Mesendoderm (in vitro differentiated cells): ENCODE results near the gene CCDC201.

Experiments used
- DNase-seq: peaks from one replicate; pipeline ENCODE4 v3.0.0; 2013
- H2AK5ac ChIP-seq: 2 replicates; pipeline ENCODE4 v1.6.1; 2013; ENCODE audit warnings: low read length, inconsistent platforms
- H2BK120ac ChIP-seq: 2 replicates; pipeline ENCODE4 v1.6.1; 2013; ENCODE audit warnings: low read depth, mild to moderate bottlenecking, low read length, moderate library complexity, mixed read lengths
- H2BK15ac ChIP-seq: replicated peaks from 2 replicates; pipeline ENCODE4 v1.6.1; 2013; ENCODE audit warnings: low read depth, mild to moderate bottlenecking, moderate library complexity
- H2BK5ac ChIP-seq: 2 replicates; pipeline ENCODE4 v1.6.1; 2013; ENCODE audit warnings: low read length, inconsistent platforms
- H3K18ac ChIP-seq: 2 replicates; pipeline ENCODE4 v1.6.1; 2013; ENCODE audit warnings: mild to moderate bottlenecking, low read length, mixed read lengths
- H3K23ac ChIP-seq: one replicate; pipeline ENCODE4 v1.6.1; 2013; ENCODE audit warnings: low read length
- H3K27ac ChIP-seq: 2 replicates; pipeline ENCODE4 v1.5.1; 2013; ENCODE audit warnings: low read depth, mild to moderate bottlenecking, inconsistent platforms, low read length, moderate library complexity
- H3K27me3 ChIP-seq: 2 replicates; pipeline ENCODE4 v1.6.1; 2013; ENCODE audit warnings: low read length, control low read depth, mild to moderate bottlenecking, inconsistent platforms; ENCODE audit not compliant: insufficient read depth, poor library complexity
- H3K36me3 ChIP-seq: 2 replicates; pipeline ENCODE4 v1.6.1; 2013; ENCODE audit warnings: low read length, inconsistent platforms; ENCODE audit not compliant: control insufficient read depth, insufficient read depth
- H3K4ac ChIP-seq: one replicate; pipeline ENCODE4 v1.6.1; 2013; ENCODE audit warnings: low read depth, mild to moderate bottlenecking, low read length, moderate library complexity
- H3K4me1 ChIP-seq: 2 replicates; pipeline ENCODE4 v1.6.1; 2013; ENCODE audit warnings: low read depth, low read length, inconsistent platforms; ENCODE audit not compliant: control insufficient read depth
- H3K4me2 ChIP-seq: 2 replicates; pipeline ENCODE4 v1.6.1; 2013; ENCODE audit warnings: low read length
- H3K4me3 ChIP-seq: 2 replicates; pipeline ENCODE4 v1.5.1; 2013; ENCODE audit warnings: mild to moderate bottlenecking, low read length
- H3K56ac ChIP-seq: one replicate; pipeline ENCODE4 v1.6.1; 2013; ENCODE audit warnings: low read length
- H3K79me1 ChIP-seq: 2 replicates; pipeline ENCODE4 v1.6.1; 2013; ENCODE audit warnings: low read length, inconsistent platforms
- H3K79me2 ChIP-seq: 2 replicates; pipeline ENCODE4 v1.6.1; 2013; ENCODE audit warnings: mild to moderate bottlenecking, low read length; ENCODE audit not compliant: control insufficient read depth, insufficient read depth
- H3K9ac ChIP-seq: 2 replicates; pipeline ENCODE4 v1.6.1; 2013; ENCODE audit warnings: low read length, inconsistent platforms
- H4K5ac ChIP-seq: one replicate; pipeline ENCODE4 v1.6.1; 2013; ENCODE audit warnings: low read length
- H4K8ac ChIP-seq: one replicate; pipeline ENCODE4 v1.6.1; 2013; ENCODE audit warnings: low read depth, mild to moderate bottlenecking, control low read depth, low read length, moderate library complexity
- WGBS: extraction: QIAGEN DNeasy Blood & Tissue Kit; methylation state at CpG from one replicate; pipeline ENCODE4 v1.1.7; 2013; ENCODE audit warnings: low lambda C conversion rate, missing lambda C conversion rate; ENCODE audit not compliant: insufficient coverage; ENCODE audit errors: extremely low coverage; 5-methylcytosine and 5-hydroxymethylcytosine counted together

Gene CCDC201

DNA sequence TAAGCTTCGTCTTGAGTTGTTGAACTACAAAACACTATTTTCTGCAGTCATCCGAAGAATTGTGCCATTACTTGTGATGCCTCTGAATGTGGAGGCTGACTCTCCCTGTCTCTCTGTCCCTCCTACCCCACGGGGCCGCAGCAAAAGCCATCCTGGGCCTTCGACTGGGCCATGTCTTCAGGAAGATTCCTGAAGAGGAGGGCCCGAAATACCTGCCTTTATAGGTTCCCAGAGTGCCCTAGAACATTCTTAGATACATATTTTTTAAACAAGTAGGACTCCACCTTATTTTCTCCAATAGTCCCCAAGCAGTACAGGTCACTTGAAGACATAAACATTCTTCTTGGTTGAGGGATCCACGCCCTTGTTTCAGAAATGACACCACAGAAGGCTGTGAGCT is 40.1 kb upstream of the CCDC201 start:
- H2BK15ac ChIP-seq: no peak overlapping the region
- no peaks in the 10 kb centered on the region for H3K27me3 ChIP-seq
- H3K23ac ChIP-seq: no peak overlapping the region
- H3K36me3 ChIP-seq: no peaks in the 10 kb centered on the region
- H3K18ac ChIP-seq: no peak overlapping the region
- H3K9ac ChIP-seq: no peak overlapping the region
- H4K5ac ChIP-seq: no peak overlapping the region
- no peak overlapping the region for H2BK5ac ChIP-seq
- WGBS: no CpG with 5 or more reads among the region's 7 CpGs
- H3K4me3 ChIP-seq: no peak overlapping the region
- H3K79me2 ChIP-seq: no peaks in the 10 kb centered on the region
- no peak overlapping the region for H3K4ac ChIP-seq
- H2BK120ac ChIP-seq: no peak overlapping the region
- H4K8ac ChIP-seq: no peak overlapping the region
- H3K27ac ChIP-seq: no peak overlapping the region
- DNase-seq: no peak
- H3K4me2 ChIP-seq: no peak overlapping the region
- H3K4me1 ChIP-seq: no peaks in the 10 kb centered on the region
- H2AK5ac ChIP-seq: no peak overlapping the region
- no peaks in the 10 kb centered on the region for H3K79me1 ChIP-seq
- H3K56ac ChIP-seq: no peak overlapping the region

DNA sequence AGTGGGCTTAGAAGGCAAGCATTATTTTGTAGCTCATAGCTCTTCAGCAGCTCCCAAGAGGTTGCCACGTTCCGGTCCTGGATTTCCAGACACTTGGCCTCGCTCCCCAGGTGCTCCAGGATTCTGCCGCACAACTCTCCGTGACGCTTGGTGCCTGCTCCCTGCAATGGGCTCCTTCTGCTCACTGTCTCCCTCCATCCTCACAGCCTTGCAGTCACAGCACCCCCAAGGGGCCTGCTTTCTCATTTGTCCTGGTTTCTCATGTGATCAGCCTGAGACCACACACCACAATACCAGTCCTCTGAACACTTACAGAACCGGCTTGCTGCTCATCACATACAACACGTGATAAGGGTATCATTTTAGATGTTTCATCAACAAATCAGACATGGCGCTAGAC is 38.4 kb upstream of the CCDC201 start:
- no peak overlapping the region for H4K5ac ChIP-seq
- no peak overlapping the region for H3K23ac ChIP-seq
- H2BK15ac ChIP-seq: no peak overlapping the region
- no peak overlapping the region for H3K4me2 ChIP-seq
- H3K18ac ChIP-seq: no peak overlapping the region
- no peaks in the 10 kb centered on the region for H3K27me3 ChIP-seq
- H2BK120ac ChIP-seq: no peak overlapping the region
- no peak overlapping the region for H3K4ac ChIP-seq
- H4K8ac ChIP-seq: no peak overlapping the region
- H2BK5ac ChIP-seq: no peak overlapping the region
- no CpG with 5 or more reads among the region's 9 CpGs for WGBS
- H3K9ac ChIP-seq: no peak overlapping the region
- no peak for DNase-seq
- H2AK5ac ChIP-seq: no peak overlapping the region
- H3K79me2 ChIP-seq: no peaks in the 10 kb centered on the region
- no peaks in the 10 kb centered on the region for H3K36me3 ChIP-seq
- H3K4me3 ChIP-seq: no peak overlapping the region
- H3K4me1 ChIP-seq: no peaks in the 10 kb centered on the region
- H3K79me1 ChIP-seq: no peaks in the 10 kb centered on the region
- H3K27ac ChIP-seq: no peak overlapping the region
- no peak overlapping the region for H3K56ac ChIP-seq

DNA sequence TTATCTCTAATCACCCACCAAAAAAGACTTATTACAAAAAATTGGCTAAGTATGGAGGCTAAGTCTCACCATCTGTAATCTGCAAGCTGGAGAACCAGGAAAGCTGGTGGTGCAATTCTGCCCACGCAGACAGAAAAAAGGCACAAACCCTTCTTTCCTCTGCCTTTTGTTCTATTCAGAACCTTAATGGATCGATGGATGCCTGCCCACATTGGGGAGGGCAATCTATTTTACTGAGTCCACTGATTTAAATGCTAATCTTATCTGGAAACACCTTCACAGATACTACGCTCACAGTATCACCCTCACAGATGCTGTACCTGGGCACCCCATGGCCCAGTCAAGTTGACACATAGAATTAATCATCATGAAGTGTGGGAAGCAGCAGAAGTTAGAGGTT is 38.0 kb upstream of the CCDC201 start:
- Histone ChIP-seq H3K27ac (no peak overlapping the region), H3K18ac (no peak overlapping the region), H3K4me2 (no peak overlapping the region), H3K79me1 (no peaks in the 10 kb centered on the region), H3K27me3 (no peaks in the 10 kb centered on the region), H3K79me2 (no peaks in the 10 kb centered on the region), H3K4me1 (no peaks in the 10 kb centered on the region), H3K23ac (no peak overlapping the region), H2BK120ac (no peak overlapping the region), H3K4ac (no peak overlapping the region), H3K4me3 (no peak overlapping the region), H3K9ac (no peak overlapping the region), H4K8ac (no peak overlapping the region), H3K36me3 (no peaks in the 10 kb centered on the region), H2BK15ac (no peak overlapping the region), H3K56ac (no peak overlapping the region), H4K5ac (no peak overlapping the region), H2AK5ac (no peak overlapping the region), H2BK5ac (no peak overlapping the region)
- WGBS: no CpG with 5 or more reads among the region's 3 CpGs
- no peak for DNase-seq

DNA sequence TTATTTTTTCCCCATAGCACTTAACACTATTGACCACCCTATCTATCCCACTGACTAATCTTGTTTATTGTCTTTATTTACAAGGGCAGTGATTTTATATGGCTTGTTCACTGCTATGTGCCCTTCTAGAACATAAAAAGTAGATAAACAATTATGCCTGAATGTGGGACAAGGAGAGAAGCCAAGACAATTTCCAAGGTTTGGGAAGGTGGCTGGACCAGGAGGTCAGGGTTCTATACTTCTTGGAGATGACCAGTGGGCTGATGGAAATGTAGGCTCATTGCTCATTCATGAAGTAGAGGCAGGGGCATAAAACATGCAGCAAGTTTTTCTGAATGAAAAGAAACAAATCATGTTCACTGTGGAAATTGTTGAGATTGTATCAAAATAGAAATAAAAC is 36.7 kb upstream of the CCDC201 start:
- DNase-seq: no peak
- Histone ChIP-seq H3K79me1 (no peaks in the 10 kb centered on the region), H2AK5ac (no peak overlapping the region), H3K23ac (no peak overlapping the region), H3K4me1 (no peaks in the 10 kb centered on the region), H2BK5ac (no peak overlapping the region), H3K4me3 (no peak overlapping the region), H3K27ac (no peak overlapping the region), H3K36me3 (no peaks in the 10 kb centered on the region), H4K5ac (no peak overlapping the region), H2BK15ac (no peak overlapping the region), H3K56ac (no peak overlapping the region), H3K18ac (no peak overlapping the region), H3K4ac (no peak overlapping the region), H3K79me2 (no peaks in the 10 kb centered on the region), H3K27me3 (no peaks in the 10 kb centered on the region), H3K9ac (no peak overlapping the region), H4K8ac (no peak overlapping the region), H3K4me2 (no peak overlapping the region), H2BK120ac (no peak overlapping the region)

DNA sequence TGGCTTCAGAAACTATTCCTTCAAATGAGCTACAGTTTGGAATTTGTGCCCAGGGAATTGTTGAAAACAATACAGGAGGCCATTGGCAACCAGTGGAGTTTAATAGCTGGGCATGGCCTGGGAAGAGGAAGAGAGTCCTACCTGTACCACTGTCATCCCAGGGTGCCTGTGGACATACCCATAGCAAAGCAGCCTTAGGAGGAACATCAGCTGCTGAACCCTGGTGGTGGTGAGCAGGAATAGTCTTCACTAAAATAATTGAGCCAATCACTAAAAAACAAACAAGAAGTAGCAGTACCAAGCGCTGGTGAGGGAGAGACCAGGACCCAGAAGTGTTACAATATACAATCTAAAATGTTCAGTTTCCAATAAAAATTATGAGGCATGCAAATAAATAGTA is 29.9 kb upstream of the CCDC201 start:
- WGBS: no CpG with 5 or more reads among the region's 1 CpG

DNA sequence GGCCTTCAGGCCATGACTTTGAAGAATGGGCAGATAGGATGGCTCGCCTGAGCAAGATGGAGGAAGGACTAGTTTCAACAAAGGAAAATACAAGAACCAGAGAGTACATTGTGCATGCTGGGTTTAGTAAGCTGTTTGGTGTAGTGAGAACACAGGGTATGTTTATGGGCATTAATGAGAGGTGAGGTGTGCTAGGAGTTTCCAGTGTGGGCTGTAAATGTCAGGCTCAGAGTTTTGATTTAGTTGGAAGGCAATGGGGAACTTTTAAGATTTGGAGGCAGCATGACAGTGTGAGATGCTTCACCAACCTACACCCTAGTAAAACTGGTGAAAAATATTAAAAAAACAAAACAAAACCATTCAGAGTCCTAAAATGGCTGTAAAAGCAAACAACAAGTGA is 28.7 kb upstream of the CCDC201 start:
- H3K4ac ChIP-seq: no peak overlapping the region
- no peak overlapping the region for H3K56ac ChIP-seq
- no CpG with 5 or more reads among the region's 1 CpG for WGBS
- H3K27me3 ChIP-seq: no peaks in the 10 kb centered on the region
- H4K5ac ChIP-seq: no peak overlapping the region
- H3K18ac ChIP-seq: no peak overlapping the region
- no peak overlapping the region for H4K8ac ChIP-seq
- no peak for DNase-seq
- H3K4me2 ChIP-seq: no peak overlapping the region
- no peak overlapping the region for H3K4me3 ChIP-seq
- no peaks in the 10 kb centered on the region for H3K36me3 ChIP-seq
- no peak overlapping the region for H3K27ac ChIP-seq
- no peaks in the 10 kb centered on the region for H3K4me1 ChIP-seq
- no peak overlapping the region for H3K9ac ChIP-seq
- no peak overlapping the region for H2BK5ac ChIP-seq
- H3K79me2 ChIP-seq: no peaks in the 10 kb centered on the region
- no peaks in the 10 kb centered on the region for H3K79me1 ChIP-seq
- H2AK5ac ChIP-seq: no peak overlapping the region
- no peak overlapping the region for H3K23ac ChIP-seq
- no peak overlapping the region for H2BK15ac ChIP-seq
- H2BK120ac ChIP-seq: no peak overlapping the region

More for the DNA sequence above, 29.9 kb upstream of the CCDC201 start:
- Histone ChIP-seq H3K18ac (no peak overlapping the region), H3K4me3 (no peak overlapping the region), H2BK5ac (no peak overlapping the region), H3K9ac (no peak overlapping the region), H2BK120ac (no peak overlapping the region), H3K79me2 (no peaks in the 10 kb centered on the region), H3K23ac (no peak overlapping the region), H3K27ac (no peak overlapping the region), H4K8ac (no peak overlapping the region), H3K79me1 (no peaks in the 10 kb centered on the region), H3K4me1 (no peaks in the 10 kb centered on the region), H2BK15ac (no peak overlapping the region), H4K5ac (no peak overlapping the region), H3K27me3 (no peaks in the 10 kb centered on the region), H3K4me2 (no peak overlapping the region), H2AK5ac (no peak overlapping the region), H3K56ac (no peak overlapping the region), H3K4ac (no peak overlapping the region), H3K36me3 (no peaks in the 10 kb centered on the region)
- DNase-seq: no peak
